Stomach smooth muscle (tissue), 2 donors: ENCODE results near the gene XRCC3.

Experiments used
- H3K27ac ChIP-seq: one replicate; pipeline ENCODE4 v1.7.0; 2013; ENCODE audit warnings: mild to moderate bottlenecking, low read length, inconsistent platforms
- H3K27me3 ChIP-seq, 2 donors: one replicate each; pipeline ENCODE4 v1.7.0; 2013; ENCODE audit warnings: low read length in 2 of 2; ENCODE audit not compliant: insufficient read depth in 2 of 2, control insufficient read depth in 1 of 2
- H3K36me3 ChIP-seq, 2 donors: one replicate each; pipeline ENCODE4 v1.7.0; 2013; ENCODE audit warnings: low read length in 2 of 2; ENCODE audit not compliant: control insufficient read depth in 2 of 2, insufficient read depth in 2 of 2
- H3K4me1 ChIP-seq: one replicate; pipeline ENCODE4 v1.7.0; 2013; ENCODE audit warnings: low read length; ENCODE audit not compliant: control insufficient read depth, insufficient read depth
- H3K4me3 ChIP-seq, 2 donors: one replicate each; pipeline ENCODE4 v1.7.0; 2013; ENCODE audit warnings: low read length in 2 of 2
- H3K9ac ChIP-seq, 2 donors: one replicate each; pipeline ENCODE4 v1.7.0; 2013; ENCODE audit warnings: low read length in 2 of 2, mild to moderate bottlenecking in 1 of 2
- H3K9me3 ChIP-seq, 2 donors: one replicate each; pipeline ENCODE4 v1.7.0; 2013; ENCODE audit warnings: low read length in 2 of 2; ENCODE audit not compliant: control insufficient read depth in 2 of 2
- donor health status: healthy.
- donor health status: Pancreatic carcinoma.

Gene XRCC3

DNA sequence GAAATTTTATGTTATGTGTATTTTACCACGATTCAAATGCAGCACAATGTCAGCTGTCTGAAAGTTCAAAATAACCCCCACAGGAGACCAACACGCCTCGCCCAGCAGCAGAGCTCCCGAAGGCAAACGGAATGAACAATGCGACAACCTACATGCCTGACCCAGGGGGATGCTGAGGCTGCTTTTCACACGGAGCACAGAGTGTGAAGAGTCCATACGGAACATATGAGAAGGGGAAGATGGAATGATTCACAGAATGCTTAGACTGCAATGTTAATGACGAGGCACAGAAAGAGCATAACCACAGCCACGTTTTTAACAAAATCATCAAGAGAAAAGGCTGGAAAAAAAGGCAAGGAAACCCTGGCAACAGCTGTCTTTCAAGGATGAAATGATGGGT is 22.9 kb upstream of the XRCC3 start:
- no peak overlapping the region for H3K27ac ChIP-seq
- H3K9me3 ChIP-seq, result no peaks in the 10 kb centered on the region
- no peak overlapping the region for H3K4me3 ChIP-seq
- no peaks in the 10 kb centered on the region for H3K27me3 ChIP-seq
- H3K36me3 ChIP-seq, result peaks cover 24 to 36% of the 10 kb centered on the region in 2 donors
- peaks cover 37% of the 10 kb centered on the region for H3K4me1 ChIP-seq
- no peak overlapping the region for H3K9ac ChIP-seq

GRCh38 chr14:103737432-103738045 is 22.3 kb upstream of the XRCC3 start:
- no peaks in the 10 kb centered on the region for H3K9me3 ChIP-seq
- no peak overlapping the region for H3K9ac ChIP-seq
- no peaks in the 10 kb centered on the region for H3K27me3 ChIP-seq
- H3K4me1 ChIP-seq, result peaks cover 37% of the 10 kb centered on the region
- H3K4me3 ChIP-seq, result no peak overlapping the region
- peak overlapping the region; percentile 76 for H3K27ac ChIP-seq
- peaks cover 28 to 42% of the 10 kb centered on the region in 2 donors for H3K36me3 ChIP-seq

DNA sequence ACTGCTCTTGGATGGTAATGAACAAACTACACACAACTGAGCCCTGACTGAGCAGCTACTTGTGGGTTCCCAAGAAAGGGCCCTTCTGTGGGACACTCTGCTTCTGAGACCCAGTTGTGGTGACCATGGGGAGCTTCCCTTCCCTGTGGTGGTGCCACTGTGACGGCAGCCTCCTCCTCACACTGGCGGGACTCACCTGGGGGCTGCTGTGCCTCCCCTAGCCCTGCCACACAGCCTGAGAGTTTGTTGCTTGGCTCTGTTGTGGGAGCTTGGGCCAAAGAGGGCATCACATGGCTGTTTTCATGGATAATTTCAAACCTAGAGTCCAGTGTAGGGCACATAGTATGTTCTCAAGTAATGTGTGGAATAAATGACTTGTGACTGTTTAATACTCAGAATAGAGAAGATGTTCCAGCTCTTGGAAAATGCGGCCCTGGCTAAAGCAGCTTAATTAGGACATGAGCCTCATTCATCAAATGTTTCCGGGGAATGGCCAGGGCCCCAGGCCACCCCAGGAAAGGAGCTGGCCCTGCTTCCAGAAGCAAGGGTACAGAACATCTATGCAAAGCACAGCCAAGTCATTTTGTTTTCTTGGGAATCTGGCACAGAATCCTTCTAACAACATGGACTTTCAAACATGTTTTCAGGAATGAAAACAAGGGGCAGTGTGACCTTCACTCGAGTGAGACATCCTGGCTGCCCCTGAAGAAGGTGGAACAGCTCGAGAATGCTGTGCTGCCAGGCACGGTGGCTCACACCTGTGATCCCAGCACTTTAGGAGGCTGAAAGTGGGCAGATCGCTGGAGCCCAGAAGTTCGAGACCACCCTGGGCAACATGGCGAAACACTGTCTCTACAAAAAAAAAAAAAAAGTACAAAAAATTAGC is 21.5 kb upstream of the XRCC3 start:
- Histone ChIP-seq H3K27ac (peak overlapping the region; percentile 76), H3K4me3 (no peak overlapping the region), H3K9ac (peak overlapping the region; percentile 1 to 47), H3K4me1 (peaks cover 37% of the 10 kb centered on the region), H3K36me3 (peaks cover 27 to 40% of the 10 kb centered on the region in 2 donors), H3K27me3 (no peaks in the 10 kb centered on the region), H3K9me3 (no peaks in the 10 kb centered on the region)

DNA sequence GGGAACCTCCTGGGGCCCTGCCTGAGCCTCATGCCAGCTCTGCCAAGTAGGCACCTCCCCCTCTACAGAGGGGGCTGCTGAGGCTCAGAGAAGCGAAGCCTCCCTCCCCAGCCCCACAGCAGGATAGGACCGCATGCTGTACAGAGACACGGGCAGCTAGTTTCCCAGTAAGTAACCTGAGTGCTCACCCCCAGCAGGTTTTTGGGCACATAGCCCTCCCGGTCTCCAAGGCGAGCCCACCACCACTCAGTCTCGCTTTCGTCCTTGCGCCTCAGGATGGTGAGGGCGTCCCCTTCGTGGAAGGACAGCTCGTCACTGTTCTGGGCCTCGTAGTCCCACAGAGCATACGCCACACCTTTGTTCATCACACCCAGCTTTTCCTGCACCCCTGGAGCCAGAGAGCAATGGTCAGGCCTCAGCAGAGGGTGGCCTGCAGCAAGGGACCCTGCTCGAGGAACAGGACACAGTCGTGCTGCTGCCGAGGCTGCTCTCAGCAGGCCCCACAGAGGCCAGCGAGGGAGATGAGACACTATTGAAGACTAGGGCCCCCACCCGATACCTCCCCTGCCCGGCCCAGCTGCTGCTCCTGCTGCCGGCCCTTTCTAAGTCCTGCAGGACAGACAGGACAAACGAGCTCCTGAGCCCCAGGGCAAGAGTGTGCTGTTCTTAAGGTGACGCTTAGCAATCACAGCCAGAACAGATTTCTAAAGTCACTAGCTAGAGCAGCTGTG is 20.7 kb upstream of the XRCC3 start:
- peak overlapping the region in 1 of 2 donors; percentile 1 for H3K9ac ChIP-seq
- peaks cover 37% of the 10 kb centered on the region for H3K4me1 ChIP-seq

DNA sequence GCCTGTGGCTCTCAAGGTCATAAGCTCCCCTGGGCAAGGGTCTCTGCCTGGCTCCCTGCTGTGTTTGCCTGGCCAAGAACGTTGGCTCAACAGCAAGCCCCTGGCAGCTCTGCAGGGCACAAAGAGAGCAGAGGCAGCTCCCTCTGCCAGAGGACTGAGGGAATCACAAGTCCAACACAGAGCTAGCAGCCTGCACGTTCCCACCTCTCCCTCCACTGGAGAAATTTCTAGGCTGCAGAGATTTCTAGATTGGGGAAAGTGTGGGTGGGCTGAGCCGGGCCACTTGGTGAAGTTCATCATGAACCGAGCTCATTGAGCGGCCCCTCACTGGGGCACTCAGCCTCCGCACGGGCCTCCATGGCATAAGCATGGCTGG is 20.2 kb upstream of the XRCC3 start:
- peaks cover 41% of the 10 kb centered on the region for H3K4me1 ChIP-seq
- peaks cover 27 to 32% of the 10 kb centered on the region in 2 donors for H3K36me3 ChIP-seq
- H3K4me3 ChIP-seq, result no peak overlapping the region
- H3K9ac ChIP-seq, result no peak overlapping the region
- H3K9me3 ChIP-seq, result no peaks in the 10 kb centered on the region
- no peaks in the 10 kb centered on the region for H3K27me3 ChIP-seq
- H3K27ac ChIP-seq, result peak overlapping the region; percentile 76

More for the DNA sequence above, 20.7 kb upstream of the XRCC3 start:
- Histone ChIP-seq H3K9me3 (no peaks in the 10 kb centered on the region), H3K27me3 (no peaks in the 10 kb centered on the region), H3K27ac (peak overlapping the region; percentile 76), H3K36me3 (peaks cover 27 to 37% of the 10 kb centered on the region in 2 donors), H3K4me3 (no peak overlapping the region)

DNA sequence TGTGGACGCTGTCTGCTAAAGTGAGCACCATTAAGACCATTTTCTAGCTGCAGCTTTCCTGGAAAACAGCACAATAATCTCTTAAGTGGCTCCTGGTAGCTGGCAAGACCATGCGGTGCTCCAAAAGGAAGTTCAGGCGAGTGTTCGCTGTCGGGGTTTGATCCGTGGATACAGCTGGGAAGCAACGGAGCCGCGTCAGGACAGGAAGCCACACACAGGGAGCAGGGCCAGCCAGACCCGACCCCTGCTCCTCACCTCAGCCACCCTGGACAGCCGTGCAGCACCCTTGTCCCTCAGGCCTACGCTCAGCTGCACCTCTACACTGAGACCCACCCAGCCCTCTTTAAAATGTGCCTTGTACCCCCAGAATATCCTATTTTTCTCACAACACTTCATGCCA is 19.8 kb upstream of the XRCC3 start:
- Histone ChIP-seq H3K9ac (no peak overlapping the region), H3K36me3 (peaks cover 30 to 33% of the 10 kb centered on the region in 2 donors)

DNA sequence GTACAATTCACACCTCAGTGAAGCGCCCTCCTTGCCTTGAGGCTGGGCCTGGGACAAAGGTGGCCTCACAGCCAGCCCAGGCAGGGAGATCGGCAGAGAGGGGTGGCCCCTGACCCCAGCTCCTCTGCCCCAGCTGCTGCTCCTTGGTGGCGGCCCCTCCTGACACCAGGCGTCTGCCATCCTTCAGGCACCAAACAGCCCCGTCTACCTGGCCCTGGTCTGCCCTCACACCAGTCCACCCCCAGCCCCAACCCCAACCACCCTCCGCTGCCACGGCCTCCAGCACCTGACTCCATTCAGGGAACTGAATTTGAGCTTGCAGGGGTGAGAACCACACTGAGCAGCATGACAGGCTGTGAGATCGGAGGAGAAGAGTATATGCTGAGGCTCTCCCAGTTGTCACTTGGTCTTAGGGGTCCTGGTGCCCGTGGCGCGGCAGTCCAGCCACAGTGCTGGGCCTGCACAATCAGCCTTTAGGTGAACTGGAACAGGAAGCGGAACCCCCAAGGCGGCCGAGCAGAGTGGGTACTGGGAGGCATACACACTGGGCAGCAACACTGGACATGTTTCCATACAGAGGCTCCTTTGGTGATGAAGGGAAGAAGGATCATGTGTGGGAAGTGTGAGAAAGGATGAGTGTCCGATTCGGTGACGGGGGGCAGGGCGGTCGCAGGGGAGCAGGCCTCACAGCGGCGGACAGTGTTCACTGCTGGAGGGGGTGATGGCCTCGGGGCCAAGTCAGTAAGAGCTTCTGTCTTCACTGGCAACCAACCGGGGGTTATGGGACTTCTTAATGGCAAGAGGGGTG is 19.0 kb upstream of the XRCC3 start:
- H3K4me1 ChIP-seq, result peaks cover 46% of the 10 kb centered on the region
- no peak overlapping the region for H3K4me3 ChIP-seq
- peaks cover 34 to 36% of the 10 kb centered on the region in 2 donors for H3K36me3 ChIP-seq
- H3K27me3 ChIP-seq, result no peaks in the 10 kb centered on the region
- no peak overlapping the region for H3K9ac ChIP-seq
- H3K9me3 ChIP-seq, result no peaks in the 10 kb centered on the region
- H3K27ac ChIP-seq, result peak overlapping the region; percentile 37

More for the DNA sequence above, 19.8 kb upstream of the XRCC3 start:
- Histone ChIP-seq H3K27ac (peak overlapping the region; percentile 37), H3K27me3 (no peaks in the 10 kb centered on the region), H3K9me3 (no peaks in the 10 kb centered on the region), H3K4me3 (no peak overlapping the region), H3K4me1 (peaks cover 45% of the 10 kb centered on the region)

GRCh38 chr14:103733651-103734050 is 18.4 kb upstream of the XRCC3 start:
- Histone ChIP-seq H3K36me3 (peaks cover 38 to 42% of the 10 kb centered on the region in 2 donors), H3K4me3 (no peak overlapping the region), H3K27ac (no peak overlapping the region), H3K4me1 (peaks cover 44% of the 10 kb centered on the region), H3K27me3 (no peaks in the 10 kb centered on the region), H3K9ac (no peak overlapping the region), H3K9me3 (no peaks in the 10 kb centered on the region)

- Histone ChIP-seq H3K36me3 (peaks cover 36 to 42% of the 10 kb centered on the region in 2 donors), H3K4me3 (no peak overlapping the region), H3K27me3 (no peaks in the 10 kb centered on the region), H3K9me3 (no peaks in the 10 kb centered on the region), H3K9ac (no peak overlapping the region), H3K4me1 (peaks cover 48% of the 10 kb centered on the region), H3K27ac (no peak overlapping the region)
Measured at GRCh38 chr14:103732868-103733620, 17.8 kb upstream of the XRCC3 start.
